Activated CD4-positive, alpha-beta T cell treated with anti-CD3 and anti-CD28 coated beads for 36 hours (primary cell): ENCODE measurements around the gene DNMBP. TPM values are rescaled to one million over a fixed set of nuclear protein-coding genes. Genes with fewer than 3 reads are reported as not detected.
"Not testable (repeated sequence)": the region's sequence is repeated elsewhere in the genome, so short reads cannot be mapped to it uniquely, and the experiment has no call there.

Experiments
- ATAC-seq: fragments of 200-7000 bp; cut with Tn5 transposase; one replicate; pipeline ENCODE4 v1.10.0; 2021; ENCODE audit warnings: mild to moderate bottlenecking, moderate library complexity
- CTCF ChIA-PET: fragments of 350-600 bp; sonication (Branson Sonifier 250); formaldehyde crosslinking; loops from one replicate; lab custom pipeline; 2021; ENCODE audit warnings: antibody characterized with exemption; lab: Charles Lee
- POLR2A ChIA-PET: fragments of 350-600 bp; sonication (Branson Sonifier 250); formaldehyde crosslinking; loops from one replicate; lab custom pipeline; 2021; ENCODE audit warnings: antibody characterized with exemption, inconsistent platforms; lab: Charles Lee
- DNase-seq: peaks from one replicate; pipeline ENCODE4 v3.0.0-alpha.2; 2020
- H3K27ac Mint-ChIP-seq: one replicate; pipeline ENCODE4 v1.8.0; 2021; ENCODE audit warnings: mixed read lengths
- H3K27me3 Mint-ChIP-seq: one replicate; pipeline ENCODE4 v1.8.0; 2021; ENCODE audit warnings: mixed read lengths
- H3K36me3 Mint-ChIP-seq: one replicate; pipeline ENCODE4 v1.8.0; 2021; ENCODE audit warnings: low read depth, mixed read lengths
- H3K4me1 Mint-ChIP-seq: one replicate; pipeline ENCODE4 v1.8.0; 2021; ENCODE audit warnings: mixed read lengths
- H3K4me3 Mint-ChIP-seq: one replicate; pipeline ENCODE4 v1.8.0; 2021; ENCODE audit warnings: mild to moderate bottlenecking, moderate library complexity, mixed read lengths
- H3K9me3 Mint-ChIP-seq: one replicate; pipeline ENCODE4 v1.8.0; 2021; ENCODE audit warnings: low read depth, mixed read lengths
- intact Hi-C, 2 experiments: fragments of 100-400 bp; cut with DNase I in 1 of 2; cut with micrococcal nuclease in 1 of 2; formaldehyde crosslinking; loops; one replicate each; pipeline versions ENCODE4 v1.14.2 to v1.15.1; 2022 to 2024; cut with DNase I, micrococcal nuclease
- total RNA-seq, 2 experiments: library from RNA; stranded (reverse); gene quantifications; one replicate each; pipeline ENCODE4 v1.2.3, GENCODE V29; 2021

DNMBP gene
- total RNA-seq, 2 experiments from 2014 or later: 1.9 to 2.4 TPM

GRCh38 chr10:99946051-99946450, 63.7 kb downstream of the DNMBP start:
- H3K27me3 Mint-ChIP-seq, H3K4me3 Mint-ChIP-seq, POLR2A ChIA-PET, DNase-seq, ATAC-seq, H3K4me1 Mint-ChIP-seq, CTCF ChIA-PET, H3K9me3 Mint-ChIP-seq, H3K27ac Mint-ChIP-seq, H3K36me3 Mint-ChIP-seq, intact Hi-C loops: not testable (repeated sequence)

- CTCF ChIA-PET: interaction anchor here (0.7 to 1.1 kb wide), 2 partner anchors 86 to 101 kb away, joined by 3 read pairs; no protein-coding TSS in a partner anchor
- intact Hi-C loops: no loop called here
- Mint-ChIP-seq H3K4me3 (no peak overlapping the region), H3K4me1 (no peaks in the 10 kb centered on the region), H3K9me3 (no peaks in the 10 kb centered on the region), H3K27ac (no peak overlapping the region), H3K36me3 (peaks cover 3% of the 10 kb centered on the region), H3K27me3 (no peaks in the 10 kb centered on the region)
- ATAC-seq (no peak), DNase-seq (no peak)
- POLR2A ChIA-PET: no interaction called here
Observed at GRCh38 chr10:99945263-99945662, 64.5 kb downstream of the DNMBP start.

GRCh38 chr10:99944860-99945259, 64.9 kb downstream of the DNMBP start:
- DNase-seq: no peak
- ChIA-PET CTCF (interaction anchor here (1.1 kb wide), 1 partner anchor 86 kb away, joined by 3 read pairs; no protein-coding TSS in a partner anchor), POLR2A (no interaction called here)
- Mint-ChIP-seq H3K36me3 (peaks cover 3% of the 10 kb centered on the region), H3K27ac (no peak overlapping the region), H3K27me3 (no peaks in the 10 kb centered on the region), H3K9me3 (no peaks in the 10 kb centered on the region), H3K4me3 (no peak overlapping the region), H3K4me1 (no peaks in the 10 kb centered on the region)
- ATAC-seq: no peak
- intact Hi-C loops: no loop called here

- ATAC-seq (no peak), DNase-seq (no peak)
- Mint-ChIP-seq H3K27me3 (no peaks in the 10 kb centered on the region), H3K4me1 (no peaks in the 10 kb centered on the region), H3K27ac (no peak overlapping the region), H3K36me3 (peaks cover 3% of the 10 kb centered on the region), H3K9me3 (no peaks in the 10 kb centered on the region), H3K4me3 (no peak overlapping the region)
- CTCF ChIA-PET: interaction anchor here (0.6 kb wide), 2 partner anchors 399 to 445 kb away, joined by 4 read pairs; no protein-coding TSS in a partner anchor
- intact Hi-C loops: no loop called here
- POLR2A ChIA-PET: no interaction called here
Observed at GRCh38 chr10:99943908-99944307, 65.8 kb downstream of the DNMBP start.

- no peak for ATAC-seq
- POLR2A ChIA-PET: no interaction called here
Observed at GRCh38 chr10:99941942-99942820, 67.6 kb downstream of the DNMBP start.

GRCh38 chr10:99938563-99938962, 71.2 kb downstream of the DNMBP start:
- intact Hi-C loops: no loop called here
- Mint-ChIP-seq H3K4me3 (no peak overlapping the region), H3K4me1 (no peaks in the 10 kb centered on the region), H3K9me3 (no peaks in the 10 kb centered on the region), H3K36me3 (peaks cover 3% of the 10 kb centered on the region), H3K27ac (no peak overlapping the region), H3K27me3 (no peaks in the 10 kb centered on the region)
- CTCF ChIA-PET: interaction anchor here (1.2 kb wide), 1 partner anchor 107 kb away, joined by 3 read pairs; no protein-coding TSS in a partner anchor
- no peak for ATAC-seq
- DNase-seq: no peak
- POLR2A ChIA-PET: no interaction called here

More at GRCh38 chr10:99941942-99942820, 67.6 kb downstream of the DNMBP start:
- no peak overlapping the region for H3K4me3 Mint-ChIP-seq
- no peaks in the 10 kb centered on the region for H3K27me3 Mint-ChIP-seq
- intact Hi-C loops: no loop called here
- no peaks in the 10 kb centered on the region for H3K4me1 Mint-ChIP-seq
- no peak for DNase-seq
- no peak overlapping the region for H3K27ac Mint-ChIP-seq
- CTCF ChIA-PET: interaction anchor here (1.0 kb wide), 1 partner anchor 15 kb away, joined by 3 read pairs; no protein-coding TSS in a partner anchor
- peaks cover 3% of the 10 kb centered on the region for H3K36me3 Mint-ChIP-seq
- H3K9me3 Mint-ChIP-seq: no peaks in the 10 kb centered on the region

GRCh38 chr10:99937630-99938029, 72.1 kb downstream of the DNMBP start:
- Mint-ChIP-seq H3K9me3 (no peaks in the 10 kb centered on the region), H3K36me3 (peaks cover 3% of the 10 kb centered on the region), H3K27me3 (no peaks in the 10 kb centered on the region), H3K4me1 (no peaks in the 10 kb centered on the region), H3K27ac (no peak overlapping the region), H3K4me3 (no peak overlapping the region)
- intact Hi-C loops: no loop called here
- ChIA-PET POLR2A (no interaction called here), CTCF (interaction anchor here (1.2 kb wide), 1 partner anchor 108 kb away, joined by 3 read pairs; no protein-coding TSS in a partner anchor)
- ATAC-seq (peak; percentile 61), DNase-seq (peak; percentile 9)

GRCh38 chr10:99932203-99932957, 77.4 kb downstream of the DNMBP start:
- peaks cover 16% of the 10 kb centered on the region for H3K4me1 Mint-ChIP-seq
- DNase-seq, H3K4me3 Mint-ChIP-seq, H3K36me3 Mint-ChIP-seq, H3K9me3 Mint-ChIP-seq, POLR2A ChIA-PET, H3K27ac Mint-ChIP-seq, CTCF ChIA-PET, H3K27me3 Mint-ChIP-seq, ATAC-seq: not testable (repeated sequence)
- intact Hi-C loops: loop anchor here in 1 of 2 experiments (2.0 kb wide), 1 partner anchor 30 kb away; no protein-coding TSS in a partner anchor

- DNase-seq (no peak), ATAC-seq (peak; percentile 51)
- Mint-ChIP-seq H3K36me3 (no peaks in the 10 kb centered on the region), H3K4me1 (peaks cover 17% of the 10 kb centered on the region), H3K27me3 (no peaks in the 10 kb centered on the region), H3K9me3 (no peaks in the 10 kb centered on the region), H3K27ac (no peak overlapping the region), H3K4me3 (no peak overlapping the region)
- ChIA-PET CTCF (interaction anchor here (0.6 kb wide), 1 partner anchor 100 kb away, joined by 3 read pairs; no protein-coding TSS in a partner anchor), POLR2A (no interaction called here)
- intact Hi-C loops: no loop called here
Observed at GRCh38 chr10:99930731-99931550, 78.8 kb downstream of the DNMBP start.

GRCh38 chr10:99929360-99929759, 80.4 kb downstream of the DNMBP start:
- no peaks in the 10 kb centered on the region for H3K36me3 Mint-ChIP-seq
- no peak overlapping the region for H3K27ac Mint-ChIP-seq
- ChIA-PET POLR2A (no interaction called here), CTCF (interaction anchor here (0.7 kb wide), 1 partner anchor 85 kb away, joined by 3 read pairs; no protein-coding TSS in a partner anchor)
- intact Hi-C loops: no loop called here
- H3K4me3 Mint-ChIP-seq: no peak overlapping the region
- no peaks in the 10 kb centered on the region for H3K27me3 Mint-ChIP-seq
- H3K9me3 Mint-ChIP-seq: no peaks in the 10 kb centered on the region
- no peak for DNase-seq
- peaks cover 17% of the 10 kb centered on the region for H3K4me1 Mint-ChIP-seq
- ATAC-seq: no peak
